Endothelial cell of umbilical vein (primary cell): ENCODE data around the gene PCNX4. TPM values are rescaled to one million over a fixed set of nuclear protein-coding genes. Genes with fewer than 3 reads are reported as not detected.

ENCODE experiments used
- BruUV-seq: library from RNA; stranded (reverse); fragments of 400-500 nt; replicated peaks from 2 replicates; lab custom pipeline; 2021; lab: Mats Ljungman, UMichigan
- CTCF ChIA-PET: fragments of 300-600, 350-600 bp; sonication (Branson Sonifier 250); formaldehyde crosslinking; loops from one replicate; lab custom pipeline; 2021; ENCODE audit warnings: antibody characterized with exemption, inconsistent platforms; lab: Charles Lee
- POLR2A ChIA-PET: fragments of 300-600, 350-600 bp; sonication (Branson Sonifier 250); formaldehyde crosslinking; loops from one replicate; lab custom pipeline; 2021; ENCODE audit warnings: antibody characterized with exemption, inconsistent platforms; lab: Charles Lee
- DNase-seq: peaks from one replicate; pipeline ENCODE4 v3.0.0-alpha.2; 2011; ENCODE audit warnings: low read depth, low spot score
- FAIRE-seq: peaks from 2 replicates; lab custom pipeline; 2011; peaks lifted over from hg19 to GRCh38; lab: Jason Lieb, UNC
- H2AFZ ChIP-seq: 2 replicates; pipeline ENCODE4 v1.6.0; 2012; ENCODE audit warnings: low read depth, low read length, control low read depth, inconsistent platforms
- H3K27ac ChIP-seq: 2 replicates; pipeline ENCODE4 v1.5.1; 2011; ENCODE audit warnings: low read depth, mild to moderate bottlenecking, control low read depth, low read length, moderate library complexity; ENCODE audit not compliant: insufficient read depth
- H3K27me3 ChIP-seq, 2 experiments: 2 replicates each; pipeline versions ENCODE4 v1.6.0 to v1.6.1; 2011; ENCODE audit warnings: low read length in 2 of 2, mixed read lengths in 1 of 2; ENCODE audit not compliant: control insufficient read depth in 2 of 2, insufficient read depth in 2 of 2
- H3K36me3 ChIP-seq, 2 experiments: 2 replicates in 1 of 2; 3 replicates in 1 of 2; pipeline ENCODE4 v1.5.1; 2011; ENCODE audit warnings: low read length in 2 of 2, mild to moderate bottlenecking in 1 of 2, moderate library complexity in 1 of 2; ENCODE audit not compliant: control insufficient read depth in 2 of 2, insufficient read depth in 2 of 2; ENCODE audit errors: extremely low read depth in 1 of 2
- H3K4me1 ChIP-seq: 3 replicates; pipeline ENCODE4 v1.5.1; 2011; ENCODE audit warnings: mild to moderate bottlenecking, low read length; ENCODE audit not compliant: control insufficient read depth, insufficient read depth; ENCODE audit errors: extremely low read depth
- H3K4me2 ChIP-seq: 2 replicates; pipeline ENCODE4 v1.6.1; 2011; ENCODE audit warnings: low read length, control low read depth, mixed read lengths; ENCODE audit not compliant: insufficient read depth
- H3K4me3 ChIP-seq, 3 experiments: fragments of 200-600 bp in 1 of 3; sonication (generic), shearing (Covaris generic) in 1 of 3; replicated peaks in 1 of 3; 2 replicates each; pipeline ENCODE4 v1.5.1; 2011 to 2016; ENCODE audit warnings: control low read depth in 3 of 3, low read length in 3 of 3, mild to moderate bottlenecking in 2 of 3, inconsistent platforms in 1 of 3, low read depth in 1 of 3, moderate library complexity in 1 of 3; ENCODE audit not compliant: insufficient read depth in 1 of 3
- H3K79me2 ChIP-seq: 2 replicates; pipeline ENCODE4 v1.6.0; 2012; ENCODE audit warnings: low read length, inconsistent platforms; ENCODE audit not compliant: control insufficient read depth, insufficient read depth
- H3K9ac ChIP-seq: replicated peaks from 2 replicates; pipeline ENCODE3; 2011; ENCODE audit warnings: low read length, control low read depth; ENCODE audit not compliant: insufficient read depth; ENCODE audit errors: extremely low read depth
- H3K9me1 ChIP-seq: replicated peaks from 3 replicates; pipeline ENCODE4 v1.6.0; 2011; ENCODE audit warnings: mild to moderate bottlenecking, low read length; ENCODE audit not compliant: control insufficient read depth, insufficient read depth; ENCODE audit errors: extremely low read depth
- H3K9me3 ChIP-seq: replicated peaks from 2 replicates; pipeline ENCODE4 v1.5.1; 2012; ENCODE audit warnings: low read length, inconsistent platforms; ENCODE audit not compliant: control insufficient read depth, insufficient read depth
- H4K20me1 ChIP-seq: replicated peaks from 2 replicates; pipeline ENCODE3; 2011; ENCODE audit warnings: mild to moderate bottlenecking, low read length; ENCODE audit not compliant: control insufficient read depth, insufficient read depth; ENCODE audit errors: extremely low read depth
- EZH2 ChIP-seq: IDR thresholded peaks from 2 replicates; pipeline ENCODE4 v1.6.1; 2012; ENCODE audit warnings: borderline replicate concordance, low read depth, mild to moderate bottlenecking, moderate library complexity, low read length, inconsistent platforms; ENCODE audit not compliant: severe bottlenecking
- FOS ChIP-seq: IDR thresholded peaks from 2 replicates; pipeline ENCODE4 v1.6.1; 2011; ENCODE audit warnings: mild to moderate bottlenecking, low read length, moderate library complexity, borderline replicate concordance; ENCODE audit not compliant: insufficient read depth
- GATA2 ChIP-seq: IDR thresholded peaks from 2 replicates; pipeline ENCODE4 v1.7.0; 2011; ENCODE audit warnings: low read depth, mild to moderate bottlenecking, moderate library complexity, mixed read lengths, low read length; ENCODE audit not compliant: insufficient read length, insufficient read depth
- JUN ChIP-seq: IDR thresholded peaks from 2 replicates; pipeline ENCODE4 v1.6.1; 2011; ENCODE audit warnings: borderline replicate concordance, low read depth; ENCODE audit not compliant: insufficient read length, insufficient read depth
- MYC ChIP-seq: IDR thresholded peaks from one replicate; pipeline ENCODE4 v1.6.1; 2011; ENCODE audit warnings: mild to moderate bottlenecking, low read depth, low read length
- POLR2A ChIP-seq: IDR thresholded peaks from 2 replicates; pipeline ENCODE4 v1.6.1; 2012; ENCODE audit warnings: low read depth, mild to moderate bottlenecking, control low read depth, low read length
- POLR2AphosphoS5 ChIP-seq: IDR thresholded peaks from 2 replicates; pipeline ENCODE4 v1.6.1; 2012; ENCODE audit warnings: low read depth, mild to moderate bottlenecking, control low read depth, low read length, moderate library complexity; ENCODE audit not compliant: insufficient read depth
- dilution Hi-C: fragments of 300-500 bp; cut with MboI; formaldehyde crosslinking; loops from one replicate; pipeline ENCODE4 v1.15.0; 2019; ENCODE audit warnings: low sequenced_read_pairs; ENCODE audit not compliant: extremely low pct_ligation_motif_present
- intact Hi-C: fragments of 100-400 bp; cut with micrococcal nuclease; formaldehyde crosslinking; loops from one replicate; pipeline ENCODE4 v1.10.0; 2022
- polyA plus RNA-seq, 4 experiments: library from polyadenylated mRNA; depleted of rRNA in 3 of 4; stranded (reverse) in 3 of 4; unstranded in 1 of 4; fragments of >200 nt; gene quantifications; 2 replicates each; pipeline versions ENCODE4 v1.2.1 to v1.2.3, GENCODE V29; 2011 to 2012; ENCODE audit warnings: missing spikeins in 1 of 4
- total RNA-seq: library from RNA; stranded (reverse); gene quantifications from 2 replicates; pipeline ENCODE4 v1.2.3, GENCODE V29; 2021
- TF ChIP-seq, protein P1 (sequence below), 2 donors: IDR thresholded peaks; 1 replicate in 1 of 2; 2 replicates in 1 of 2; pipeline ENCODE4 v1.5.1; 2011; ENCODE audit warnings: low read length in 2 of 2, mild to moderate bottlenecking in 2 of 2, moderate library complexity in 2 of 2, control low read depth in 1 of 2, inconsistent platforms in 1 of 2, low read depth in 1 of 2; ENCODE audit not compliant: insufficient read depth in 1 of 2; ENCODE audit errors: extremely low read depth in 1 of 2
- TF ChIP-seq, protein P2 (sequence below): IDR thresholded peaks from 2 replicates; pipeline ENCODE4 v1.6.1; 2011; ENCODE audit not compliant: insufficient read depth, insufficient read length

Gene PCNX4
- total and polyA plus RNA-seq, 2 donors (not counting 3 experiments of a cell fraction or from before 2014, with no cell fraction given): 35.5 to 51.6 TPM

DNA sequence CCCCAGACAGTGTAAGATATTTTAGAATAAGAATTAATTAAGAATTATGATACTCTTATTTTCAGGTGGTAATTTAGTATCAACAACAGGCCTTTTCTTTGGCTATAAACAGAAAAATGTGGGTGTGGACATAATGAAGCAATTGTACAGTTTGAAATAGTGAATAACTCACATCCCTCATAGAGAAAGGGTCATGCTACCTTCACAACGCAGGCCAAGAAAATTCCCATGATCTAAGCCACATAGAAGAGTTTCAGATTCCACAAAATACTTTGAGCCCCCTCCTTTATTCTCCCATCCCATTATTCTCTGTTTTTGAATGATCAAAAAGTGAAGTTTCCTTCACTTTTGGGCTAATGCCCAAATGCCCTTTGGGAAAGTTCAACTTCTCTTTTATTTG is 97.0 kb downstream of the PCNX4 start:
- TF ChIP-seq, protein P1, sequence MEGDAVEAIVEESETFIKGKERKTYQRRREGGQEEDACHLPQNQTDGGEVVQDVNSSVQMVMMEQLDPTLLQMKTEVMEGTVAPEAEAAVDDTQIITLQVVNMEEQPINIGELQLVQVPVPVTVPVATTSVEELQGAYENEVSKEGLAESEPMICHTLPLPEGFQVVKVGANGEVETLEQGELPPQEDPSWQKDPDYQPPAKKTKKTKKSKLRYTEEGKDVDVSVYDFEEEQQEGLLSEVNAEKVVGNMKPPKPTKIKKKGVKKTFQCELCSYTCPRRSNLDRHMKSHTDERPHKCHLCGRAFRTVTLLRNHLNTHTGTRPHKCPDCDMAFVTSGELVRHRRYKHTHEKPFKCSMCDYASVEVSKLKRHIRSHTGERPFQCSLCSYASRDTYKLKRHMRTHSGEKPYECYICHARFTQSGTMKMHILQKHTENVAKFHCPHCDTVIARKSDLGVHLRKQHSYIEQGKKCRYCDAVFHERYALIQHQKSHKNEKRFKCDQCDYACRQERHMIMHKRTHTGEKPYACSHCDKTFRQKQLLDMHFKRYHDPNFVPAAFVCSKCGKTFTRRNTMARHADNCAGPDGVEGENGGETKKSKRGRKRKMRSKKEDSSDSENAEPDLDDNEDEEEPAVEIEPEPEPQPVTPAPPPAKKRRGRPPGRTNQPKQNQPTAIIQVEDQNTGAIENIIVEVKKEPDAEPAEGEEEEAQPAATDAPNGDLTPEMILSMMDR (IDR thresholded peaks at IDR 0.05; ENCODE audit: extremely low read depth in 1 of 2, insufficient read depth in 1 of 2, low read depth in 1 of 2, low read length in 2 of 2): no peak
- TF ChIP-seq EZH2 (no peak), POLR2AphosphoS5 (no peak), FOS (no peak), GATA2 (no peak), POLR2A (no peak), MYC (no peak), JUN (no peak)
- TF ChIP-seq, protein P2, sequence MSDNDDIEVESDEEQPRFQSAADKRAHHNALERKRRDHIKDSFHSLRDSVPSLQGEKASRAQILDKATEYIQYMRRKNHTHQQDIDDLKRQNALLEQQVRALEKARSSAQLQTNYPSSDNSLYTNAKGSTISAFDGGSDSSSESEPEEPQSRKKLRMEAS: no peak
- no peaks in the 10 kb centered on the region for H3K9me3 ChIP-seq
- no peak overlapping the region for H3K9ac ChIP-seq
- H3K4me1 ChIP-seq: no peaks in the 10 kb centered on the region
- H3K27me3 ChIP-seq: peaks cover 10 to 11% of the 10 kb centered on the region in 2 experiments
- intact Hi-C loops (loop anchor here (2.0 kb wide), 1 partner anchor 370 kb away; no protein-coding TSS in a partner anchor), dilution Hi-C loops (no loop called here)
- CTCF ChIA-PET: interaction anchor here (0.6 to 9.0 kb wide), 5 partner anchors 60 to 374 kb away, joined by 3 to 324 read pairs (median 6); partner anchors contain the start of gene PPM1A
- no peak for FAIRE-seq
- no peak overlapping the region for H3K27ac ChIP-seq
- no peak overlapping the region for H2AFZ ChIP-seq
- no peaks in the 10 kb centered on the region for H3K36me3 ChIP-seq
- no TSS peak for BruUV-seq
- H3K4me3 ChIP-seq: no peak overlapping the region
- DNase-seq: no peak
- H4K20me1 ChIP-seq: no peaks in the 10 kb centered on the region
- POLR2A ChIA-PET: no interaction called here
- H3K9me1 ChIP-seq: no peaks in the 10 kb centered on the region
- H3K79me2 ChIP-seq: no peaks in the 10 kb centered on the region
- no peak overlapping the region for H3K4me2 ChIP-seq
